Vagina (tissue), 2 donors: Measurements from ENCODE around the gene CADM1. TPM values are rescaled to one million over a fixed set of nuclear protein-coding genes. Genes with fewer than 3 reads are reported as not detected.

Experiments used
- DNase-seq, 2 donors: peaks; one replicate each; pipeline ENCODE4 v3.0.0-alpha.2; 2017; ENCODE audit errors: extremely low spot score in 2 of 2
- H3K27ac ChIP-seq: fragments of 200-600 bp; sonication (generic); one replicate; pipeline ENCODE4 v1.5.1; 2019
- H3K27me3 ChIP-seq: fragments of 200-600 bp; sonication (generic); one replicate; pipeline ENCODE4 v1.5.1; 2019
- H3K36me3 ChIP-seq, 2 donors: fragments of 200-600 bp; sonication (generic); one replicate each; pipeline ENCODE4 v1.5.1; 2017 to 2019
- H3K4me1 ChIP-seq: fragments of 200-600 bp; sonication (generic); one replicate; pipeline ENCODE4 v1.5.1; 2019
- H3K4me3 ChIP-seq, 2 donors: fragments of 200-600 bp; sonication (generic); 1 replicate in 1 of 2; 2 replicates in 1 of 2; pipeline ENCODE4 v1.5.1; 2016 to 2019
- H3K9me3 ChIP-seq: fragments of 200-600 bp; sonication (generic); one replicate; pipeline ENCODE4 v1.5.1; 2019
- POLR2A ChIP-seq, 2 donors: fragments of 450-650 bp; IDR thresholded peaks; one replicate each; pipeline ENCODE4 v1.6.1; 2017; ENCODE audit warnings: antibody characterized with exemption in 2 of 2, mild to moderate bottlenecking in 2 of 2, moderate library complexity in 2 of 2
- POLR2AphosphoS5 ChIP-seq, 2 donors: sonication (generic); formaldehyde crosslinking; IDR thresholded peaks; one replicate each; pipeline ENCODE4 v1.9.0; 2017; ENCODE audit warnings: antibody characterized with exemption in 2 of 2, mild to moderate bottlenecking in 2 of 2, low read depth in 1 of 2; ENCODE audit not compliant: insufficient read depth in 1 of 2
- intact Hi-C: fragments of 100-400 bp; cut with DNase I; formaldehyde crosslinking; loops from one replicate; pipeline ENCODE4 v1.15.1; 2023
- total RNA-seq: library from RNA; depleted of rRNA; stranded (reverse); fragments of >200 nt; gene quantifications from one replicate; pipeline ENCODE4 v1.2.3, GENCODE V29; 2016
- TF ChIP-seq, protein P1 (sequence below), 3 experiments: fragments of 450-650 bp in 2 of 3; fragments of 200-600 bp in 1 of 3; sonication (generic) in 1 of 3; IDR thresholded peaks; one replicate each; pipeline ENCODE4 v1.5.1; 2017 to 2019; ENCODE audit warnings: antibody characterized with exemption in 3 of 3, mild to moderate bottlenecking in 2 of 3, moderate library complexity in 2 of 3

Gene CADM1
- total RNA-seq, 1 donor from 2014 or later: 37.1 TPM

DNA sequence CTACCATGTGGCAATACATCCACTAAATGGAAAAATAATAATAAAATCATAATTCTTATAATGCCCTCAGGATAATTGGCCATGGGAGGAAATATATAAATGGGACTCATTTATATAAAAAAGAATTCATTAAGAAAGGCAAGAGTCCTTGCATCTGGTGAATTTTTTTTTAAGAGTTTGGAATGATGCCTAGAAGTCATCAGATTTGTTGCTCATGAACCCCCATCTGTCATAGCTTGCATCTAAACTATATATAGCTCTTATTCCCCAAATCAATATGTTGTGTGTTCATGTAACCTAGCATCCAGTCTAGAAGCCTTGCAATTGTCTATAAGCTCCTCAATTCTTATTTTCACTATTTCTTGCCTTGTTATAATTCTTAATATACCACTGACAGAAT, 75.9 kb downstream of the CADM1 start:
- TF ChIP-seq, protein P1, sequence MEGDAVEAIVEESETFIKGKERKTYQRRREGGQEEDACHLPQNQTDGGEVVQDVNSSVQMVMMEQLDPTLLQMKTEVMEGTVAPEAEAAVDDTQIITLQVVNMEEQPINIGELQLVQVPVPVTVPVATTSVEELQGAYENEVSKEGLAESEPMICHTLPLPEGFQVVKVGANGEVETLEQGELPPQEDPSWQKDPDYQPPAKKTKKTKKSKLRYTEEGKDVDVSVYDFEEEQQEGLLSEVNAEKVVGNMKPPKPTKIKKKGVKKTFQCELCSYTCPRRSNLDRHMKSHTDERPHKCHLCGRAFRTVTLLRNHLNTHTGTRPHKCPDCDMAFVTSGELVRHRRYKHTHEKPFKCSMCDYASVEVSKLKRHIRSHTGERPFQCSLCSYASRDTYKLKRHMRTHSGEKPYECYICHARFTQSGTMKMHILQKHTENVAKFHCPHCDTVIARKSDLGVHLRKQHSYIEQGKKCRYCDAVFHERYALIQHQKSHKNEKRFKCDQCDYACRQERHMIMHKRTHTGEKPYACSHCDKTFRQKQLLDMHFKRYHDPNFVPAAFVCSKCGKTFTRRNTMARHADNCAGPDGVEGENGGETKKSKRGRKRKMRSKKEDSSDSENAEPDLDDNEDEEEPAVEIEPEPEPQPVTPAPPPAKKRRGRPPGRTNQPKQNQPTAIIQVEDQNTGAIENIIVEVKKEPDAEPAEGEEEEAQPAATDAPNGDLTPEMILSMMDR (IDR thresholded peaks at IDR 0.05): no peak
- TF ChIP-seq POLR2AphosphoS5 (IDR thresholded peaks at IDR 0.05; ENCODE audit: insufficient read depth in 1 of 2, low read depth in 1 of 2): no peak
- TF ChIP-seq POLR2A (IDR thresholded peaks at IDR 0.05): no peak
- no peak overlapping the region for H3K4me3 ChIP-seq
- H3K27ac ChIP-seq: no peak overlapping the region
- H3K4me1 ChIP-seq: no peaks in the 10 kb centered on the region
- intact Hi-C loops: no loop called here
- H3K36me3 ChIP-seq: no peaks in the 10 kb centered on the region
- no peaks in the 10 kb centered on the region for H3K9me3 ChIP-seq
- DNase-seq: no peak
- no peaks in the 10 kb centered on the region for H3K27me3 ChIP-seq

DNA sequence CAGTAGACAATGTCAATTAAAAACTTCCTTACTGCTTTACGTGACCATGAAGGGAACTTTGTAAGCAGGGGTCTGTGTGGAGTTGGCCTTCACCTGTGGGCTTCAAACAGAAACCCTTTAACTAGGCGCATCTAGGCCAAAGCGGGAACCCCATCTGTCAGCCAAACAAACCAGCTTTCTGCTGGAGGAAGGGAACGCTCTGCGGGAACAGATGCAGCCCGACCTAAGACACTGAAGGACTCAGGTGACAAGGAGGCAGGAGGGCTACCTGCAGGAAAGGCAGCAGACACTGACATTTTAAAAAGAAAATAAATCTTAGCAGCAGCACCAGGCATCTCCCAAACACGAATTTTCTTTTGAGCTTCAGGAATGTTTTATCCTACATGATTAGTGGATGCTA, 78.4 kb downstream of the CADM1 start:
- Histone ChIP-seq H3K9me3 (no peaks in the 10 kb centered on the region), H3K4me1 (no peaks in the 10 kb centered on the region), H3K36me3 (no peaks in the 10 kb centered on the region), H3K27me3 (no peaks in the 10 kb centered on the region), H3K4me3 (no peak overlapping the region), H3K27ac (no peak overlapping the region)
- TF ChIP-seq POLR2A (IDR thresholded peaks at IDR 0.05): no peak
- TF ChIP-seq POLR2AphosphoS5 (IDR thresholded peaks at IDR 0.05; ENCODE audit: insufficient read depth in 1 of 2, low read depth in 1 of 2): no peak
- TF ChIP-seq, protein P1 (IDR thresholded peaks at IDR 0.05): no peak
- DNase-seq: no peak
- intact Hi-C loops: no loop called here

DNA sequence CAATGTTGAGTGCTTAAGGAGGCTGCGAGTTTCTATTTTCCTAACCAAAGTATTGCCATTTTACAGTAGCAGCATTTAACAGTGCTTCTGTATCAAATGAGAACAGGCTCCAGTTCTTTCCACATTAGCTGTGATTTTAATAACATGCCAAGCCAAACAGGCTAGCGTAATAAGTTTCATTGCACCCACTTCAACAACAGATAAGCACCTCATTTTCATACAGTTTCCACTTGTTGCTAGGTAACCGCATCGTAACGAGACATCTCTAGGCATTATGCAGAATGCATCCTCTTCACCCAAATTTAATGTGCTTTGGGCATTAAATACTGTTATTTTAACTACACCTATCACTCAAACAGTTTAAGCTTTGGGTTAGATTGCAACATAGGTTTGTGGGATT, 79.0 kb downstream of the CADM1 start:
- no peak overlapping the region for H3K4me3 ChIP-seq
- H3K27me3 ChIP-seq: no peaks in the 10 kb centered on the region
- TF ChIP-seq, protein P1 (IDR thresholded peaks at IDR 0.05): no peak
- TF ChIP-seq POLR2A (IDR thresholded peaks at IDR 0.05) (no peak), POLR2AphosphoS5 (IDR thresholded peaks at IDR 0.05; ENCODE audit: insufficient read depth in 1 of 2, low read depth in 1 of 2) (no peak)
- intact Hi-C loops: no loop called here
- H3K4me1 ChIP-seq: no peaks in the 10 kb centered on the region
- no peak overlapping the region for H3K27ac ChIP-seq
- H3K9me3 ChIP-seq: no peaks in the 10 kb centered on the region
- no peaks in the 10 kb centered on the region for H3K36me3 ChIP-seq
- no peak for DNase-seq

DNA sequence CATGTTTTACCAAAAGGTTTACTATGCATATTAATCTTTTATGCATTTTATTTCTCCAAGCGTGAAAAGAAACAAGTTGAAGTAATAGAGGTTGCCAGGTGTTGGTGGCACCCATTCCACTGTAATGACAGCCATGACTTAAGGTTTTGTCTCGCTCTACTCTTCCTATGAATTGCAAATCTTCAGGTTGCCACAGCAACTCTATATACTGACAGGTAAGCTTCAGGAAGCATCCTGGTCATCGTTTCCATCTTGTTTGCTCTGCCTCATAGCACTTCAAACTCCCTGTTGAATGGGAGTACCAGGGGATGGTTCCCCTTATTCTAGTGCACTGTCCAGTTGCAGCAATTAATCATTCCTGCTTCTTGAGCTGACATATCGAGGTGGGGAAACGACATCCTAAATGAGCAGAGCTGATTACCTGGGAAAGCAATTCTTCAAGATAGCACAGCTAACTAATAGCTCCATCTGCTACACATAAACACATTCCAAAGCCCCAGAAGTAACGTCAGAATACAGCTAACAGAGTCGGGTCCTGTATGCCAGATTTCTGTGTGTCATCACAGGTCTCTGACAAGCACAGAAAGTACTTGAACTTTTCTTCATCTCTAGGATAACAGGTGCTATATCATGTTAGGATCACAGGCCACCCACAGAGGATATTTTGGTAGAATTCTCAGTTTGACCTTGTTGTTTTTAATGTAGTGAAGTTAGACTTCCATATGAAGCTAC, 80.3 kb downstream of the CADM1 start:
- no peaks in the 10 kb centered on the region for H3K4me1 ChIP-seq
- no peaks in the 10 kb centered on the region for H3K9me3 ChIP-seq
- H3K27ac ChIP-seq: no peak overlapping the region
- H3K4me3 ChIP-seq: no peak overlapping the region
- intact Hi-C loops: no loop called here
- H3K36me3 ChIP-seq: no peaks in the 10 kb centered on the region
- no peak for DNase-seq
- H3K27me3 ChIP-seq: no peaks in the 10 kb centered on the region
- TF ChIP-seq POLR2A (IDR thresholded peaks at IDR 0.05) (no peak), POLR2AphosphoS5 (IDR thresholded peaks at IDR 0.05; ENCODE audit: insufficient read depth in 1 of 2, low read depth in 1 of 2) (no peak)
- TF ChIP-seq, protein P1 (IDR thresholded peaks at IDR 0.05): no peak

DNA sequence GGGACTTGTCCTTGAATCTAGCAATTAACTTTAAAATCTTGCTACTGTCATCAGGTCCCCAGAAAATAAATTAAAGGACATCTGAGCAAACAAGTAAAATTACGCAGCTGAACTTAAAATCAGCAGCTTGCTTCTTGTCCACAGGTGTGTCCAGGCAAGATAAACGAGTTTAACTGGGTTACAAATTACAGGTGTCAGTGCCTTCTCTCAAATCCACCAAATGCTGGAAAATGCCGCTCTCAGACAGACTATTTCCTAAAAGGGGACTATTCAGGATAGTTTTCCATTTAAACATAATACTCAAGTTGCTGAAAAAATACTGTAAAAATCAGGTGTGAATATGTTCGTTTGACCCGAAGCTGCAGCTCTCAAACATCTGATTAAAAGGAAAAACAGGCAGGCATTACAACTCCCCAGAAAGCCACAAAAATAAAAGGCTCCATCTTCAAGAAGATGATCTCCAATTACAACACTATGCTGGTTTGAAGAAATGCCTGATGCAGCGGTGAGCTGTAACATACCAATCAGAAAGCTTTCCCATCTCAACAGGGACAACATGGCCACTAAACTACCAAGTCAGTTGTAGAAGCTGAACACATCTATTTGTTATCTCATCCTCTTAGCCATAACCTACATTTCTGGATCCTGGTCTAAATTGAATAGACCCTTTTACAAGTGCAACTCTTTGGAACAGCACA, 82.1 kb downstream of the CADM1 start:
- Histone ChIP-seq H3K27me3 (no peaks in the 10 kb centered on the region), H3K36me3 (no peaks in the 10 kb centered on the region), H3K9me3 (no peaks in the 10 kb centered on the region), H3K27ac (no peak overlapping the region), H3K4me3 (no peak overlapping the region), H3K4me1 (no peaks in the 10 kb centered on the region)
- intact Hi-C loops: no loop called here
- TF ChIP-seq POLR2AphosphoS5 (IDR thresholded peaks at IDR 0.05; ENCODE audit: insufficient read depth in 1 of 2, low read depth in 1 of 2) (no peak), POLR2A (IDR thresholded peaks at IDR 0.05) (no peak)
- TF ChIP-seq, protein P1 (IDR thresholded peaks at IDR 0.05): no peak
- no peak for DNase-seq
